ENCODE measurements around the gene PNKD.

The PNKD gene

GRCh38 chr2:218320704-218321336, 50.5 kb downstream of the PNKD start:
- no peak for DNase-seq

GRCh38 chr2:218322768-218323525, 52.6 kb downstream of the PNKD start:
- peak in 1 of 2 donors; percentile 60 for DNase-seq

- DNase-seq, result no peak
These were observed 53.5 kb downstream of the PNKD start for GRCh38 chr2:218323526-218324472.

GRCh38 chr2:218325566-218326160, 55.3 kb downstream of the PNKD start:
- DNase-seq, result no peak

GRCh38 chr2:218326315-218326714, 56.0 kb downstream of the PNKD start:
- DNase-seq, result no peak

- no peak for DNase-seq
These were observed 57.3 kb downstream of the PNKD start for GRCh38 chr2:218327451-218328210.

- DNase-seq, result no peak
These were observed 58.0 kb downstream of the PNKD start for GRCh38 chr2:218328294-218328693.

- DNase-seq, result no peak
These were observed 58.9 kb downstream of the PNKD start for GRCh38 chr2:218329027-218329825.

GRCh38 chr2:218329826-218330593, 59.7 kb downstream of the PNKD start:
- DNase-seq, result peak in 1 of 2 donors; percentile 15

GRCh38 chr2:218331745-218332144, 61.4 kb downstream of the PNKD start:
- DNase-seq, result no peak

GRCh38 chr2:218332288-218332687, 62.0 kb downstream of the PNKD start:
- no peak for DNase-seq

- no peak for DNase-seq
These were observed 62.8 kb downstream of the PNKD start for GRCh38 chr2:218332920-218333645.

GRCh38 chr2:218334531-218334930, 64.2 kb downstream of the PNKD start:
- no peak for DNase-seq

GRCh38 chr2:218340656-218341055, 70.3 kb downstream of the PNKD start:
- DNase-seq, result no peak

- DNase-seq, result no peak
These were observed 71.1 kb downstream of the PNKD start for GRCh38 chr2:218341381-218341780.

- DNase-seq, result no peak
These were observed 72.5 kb downstream of the PNKD start for GRCh38 chr2:218342837-218343236.

- DNase-seq, result no peak
These were observed 73.3 kb downstream of the PNKD start for GRCh38 chr2:218343591-218343990.

- no peak for DNase-seq
These were observed 73.9 kb downstream of the PNKD start for GRCh38 chr2:218344090-218344754.

- no peak for DNase-seq
These were observed 74.6 kb downstream of the PNKD start for GRCh38 chr2:218344755-218345417.
